Stimulated activated CD4-positive, alpha-beta T cell treated with anti-CD3 and anti-CD28 coated beads, Interleukin-1b, Interleukin-23, amount 100 ng/mL, for 24 hours (primary cell): ENCODE measurements around the gene SUFU.
A peak's percentile ranks its signal among the peaks of the same experiment; 100 is the strongest.

Source experiments
- DNase-seq, 4 experiments: peaks; one replicate each; pipeline ENCODE4 v3.0.0-alpha.2; 2020; ENCODE audit warnings: low read depth in 4 of 4, low spot score in 1 of 4

Gene SUFU

GRCh38 chr10:102632394-102633111, 128.8 kb downstream of the SUFU start:
- no peak for DNase-seq

GRCh38 chr10:102633287-102633686, 129.5 kb downstream of the SUFU start:
- DNase-seq = peak in 1 of 4 experiments; percentile 28

- DNase-seq = no peak
Measured at GRCh38 chr10:102633848-102634247, 130.1 kb downstream of the SUFU start.

- DNase-seq = no peak
Measured at GRCh38 chr10:102634686-102635085, 130.9 kb downstream of the SUFU start.

- no peak for DNase-seq
Measured at GRCh38 chr10:102635377-102635776, 131.6 kb downstream of the SUFU start.

GRCh38 chr10:102639537-102639936, 135.8 kb downstream of the SUFU start:
- no peak for DNase-seq

GRCh38 chr10:102641402-102641801, 137.6 kb downstream of the SUFU start:
- no peak for DNase-seq

- peak; percentile 93 to 99 (median 94) for DNase-seq
Measured at GRCh38 chr10:102641880-102642735, 138.3 kb downstream of the SUFU start.

GRCh38 chr10:102642736-102643335, 139.1 kb downstream of the SUFU start:
- peak in 1 of 4 experiments; percentile 30 for DNase-seq

- peak in 2 of 4 experiments; percentile 30 to 41 for DNase-seq
Measured at GRCh38 chr10:102643336-102644065, 139.7 kb downstream of the SUFU start.

- DNase-seq = peak in 2 of 4 experiments; percentile 45 to 48
Measured at GRCh38 chr10:102644066-102644645, 140.4 kb downstream of the SUFU start, which contains the start of gene TRIM8. Gene TRIM8, plus strand, starts transcription at chr10:102644479. Its CDS starts 139 bp downstream, at chr10:102644618.

GRCh38 chr10:102644646-102645387, 141.0 kb downstream of the SUFU start:
- peak in 3 of 4 experiments; percentile 34 to 72 (median 58) for DNase-seq

- no peak for DNase-seq
Measured at GRCh38 chr10:102645388-102645740, 141.6 kb downstream of the SUFU start.

GRCh38 chr10:102645741-102646609, 142.2 kb downstream of the SUFU start:
- peak in 3 of 4 experiments; percentile 44 to 69 (median 49) for DNase-seq

- DNase-seq = peak in 1 of 4 experiments; percentile 37
Measured at GRCh38 chr10:102646610-102647442, 143.1 kb downstream of the SUFU start.

GRCh38 chr10:102647443-102648268, 143.9 kb downstream of the SUFU start:
- DNase-seq = no peak

- DNase-seq = no peak
Measured at GRCh38 chr10:102648269-102648888, 144.6 kb downstream of the SUFU start.
